ENCODE measurements around the gene SUGP1. TPM values are rescaled to one million over a fixed set of nuclear protein-coding genes. Genes with fewer than 3 reads are reported as not detected.

SUGP1 gene
- total RNA-seq, 4 donors from 2014 or later, result 28.4 to 37.6 (median 32.3) TPM

- TF ChIP-seq POLR2A (IDR thresholded peaks at IDR 0.05), result no peak
- no peak for TF ChIP-seq EP300 (IDR thresholded peaks at IDR 0.05)
- TF ChIP-seq POLR2AphosphoS5 (IDR thresholded peaks at IDR 0.05), result no peak
- TF ChIP-seq CTCF (IDR thresholded peaks at IDR 0.05), result no peak
- no peaks in the 10 kb centered on the region for H3K9me3 ChIP-seq
- WGBS, 2 donors (ENCODE audit: low coverage in 1 of 2), result no CpG with 5 or more reads among the region's 5 CpGs
- no peaks in the 10 kb centered on the region for H3K36me3 ChIP-seq
- peaks cover 79% of the 10 kb centered on the region for H3K27me3 ChIP-seq
- peaks cover 0 to 11% (median 3%) of the 10 kb centered on the region in 3 donors for H3K4me1 ChIP-seq
- no peak overlapping the region for H3K4me3 ChIP-seq
- no peak for ATAC-seq
- no peak overlapping the region for H3K27ac ChIP-seq
Measured at GRCh38 chr19:19226204-19226603, 94.1 kb downstream of the SUGP1 start.

Small RNA genes lying within 50 kb of the gene (small RNA-seq; reads per million reads assigned to genes)
- 0 reads per million in 4 donors for gene RNU6-1028P

Other genes with a start within 250 kb of the SUGP1 start
- 10 to 100 TPM; 16.7 to 24.5 (median 20.1) TPM for gene TMEM161A, start 182.0 kb downstream of the SUGP1 start, total RNA-seq
- gene MEF2B, start 150.2 kb downstream of the SUGP1 start, total RNA-seq, result not detected
- 10 to 100 TPM in 3 of 4 donors, 1 to 10 TPM in 1; 9.4 to 28.8 (median 14.7) TPM for gene BORCS8, start 128.4 kb downstream of the SUGP1 start, total RNA-seq
- gene RFXANK, start 128.3 kb downstream of the SUGP1 start, total RNA-seq, result 10 to 100 TPM; 36.2 to 46.6 (median 40.9) TPM
- 10 to 100 TPM; 14.0 to 21.4 (median 16.8) TPM for gene NR2C2AP, start 117.1 kb downstream of the SUGP1 start, total RNA-seq
- under 1 TPM in 2 of 4 donors, not detected in 2; 0.19 to 0.31 TPM for gene NCAN, start 108.6 kb downstream of the SUGP1 start, total RNA-seq
- not detected for gene TM6SF2, start 47.2 kb downstream of the SUGP1 start, total RNA-seq
- gene MAU2, start 320 bp upstream of the SUGP1 start, total RNA-seq, result 10 to 100 TPM; 17.9 to 46.5 (median 39.0) TPM
- gene GATAD2A, start 85.2 kb upstream of the SUGP1 start, total RNA-seq, result 10 to 100 TPM; 30.9 to 69.0 (median 36.6) TPM
- 1 to 10 TPM in 2 of 4 donors, under 1 TPM in 2; 0.40 to 3.3 (median 0.92) TPM for gene TSSK6, start 195.0 kb upstream of the SUGP1 start, total RNA-seq
- gene NDUFA13, start 195.7 kb upstream of the SUGP1 start, total RNA-seq, result 100 to 1,000 TPM in 1 of 4 donors, 10 to 100 TPM in 3; 41.6 to 113 (median 71.4) TPM
- gene YJEFN3, start 208.4 kb upstream of the SUGP1 start, total RNA-seq, result 1 to 10 TPM in 2 of 4 donors, under 1 TPM in 2; 0.45 to 1.4 (median 0.96) TPM
- gene CILP2, start 217.8 kb upstream of the SUGP1 start, total RNA-seq, result under 1 TPM in 2 of 4 donors, not detected in 2; 0.19 to 0.27 TPM

Data from gastroesophageal sphincter (tissue), 4 donors.